GM19452 (cell line): ENCODE results near the gene SMIM45.

ENCODE experiments used
- ATAC-seq: cut with Tn5 transposase; IDR thresholded peaks from one replicate; pipeline ENCODE4 v1.9.1; 2021; ENCODE audit not compliant: unreplicated experiment

Gene SMIM45

DNA sequence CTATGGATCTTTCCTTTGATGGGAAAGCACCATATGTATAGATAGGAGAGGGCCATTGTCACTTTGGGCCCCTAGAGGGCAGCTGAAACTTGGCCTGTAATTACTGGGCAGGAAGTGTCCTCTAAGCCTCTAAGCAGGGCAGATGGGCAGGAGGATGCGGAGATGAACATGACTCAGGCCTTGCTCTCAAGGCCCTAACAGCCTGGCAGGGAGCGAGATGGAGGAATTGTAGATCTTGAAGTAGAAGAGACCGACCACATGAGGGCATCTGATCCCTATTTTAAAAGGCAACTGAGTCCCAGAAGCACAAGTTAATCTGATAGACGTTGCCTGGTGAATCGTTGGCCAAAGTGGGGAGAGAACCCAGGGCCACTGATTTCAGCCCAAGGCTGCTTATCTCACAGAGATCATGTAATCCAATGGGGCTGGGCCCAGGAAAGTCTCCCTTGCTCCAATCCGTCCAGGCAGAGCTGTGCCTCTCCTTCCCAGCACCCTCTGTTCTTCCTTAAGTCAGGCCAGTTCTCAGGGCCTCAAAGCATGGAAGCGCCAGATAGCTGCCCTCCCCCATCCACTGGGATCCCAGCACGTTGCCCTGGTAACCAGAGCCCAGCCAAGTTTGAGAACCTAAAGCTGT is 14.8 kb downstream of the SMIM45 start:
- ATAC-seq: no peak

DNA sequence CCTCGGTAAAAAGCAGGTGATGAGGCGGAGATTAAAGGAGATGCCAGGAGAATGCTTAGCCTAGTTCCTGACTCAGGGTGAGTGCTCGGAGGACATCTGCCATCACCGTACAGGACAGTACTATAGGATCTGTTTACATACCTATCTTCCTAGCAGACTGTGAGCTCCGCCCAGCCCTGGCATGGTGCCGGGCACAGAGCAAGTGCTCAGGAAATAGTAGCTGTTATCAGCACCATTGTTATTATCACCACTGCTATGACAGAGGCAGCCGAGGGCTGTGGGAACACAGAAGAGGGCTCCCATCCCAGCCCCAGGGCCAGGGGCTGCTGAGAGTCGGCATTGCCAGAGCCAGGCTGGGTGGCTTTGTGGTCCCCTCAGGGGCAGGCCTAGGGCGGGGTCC is 16.7 kb downstream of the SMIM45 start:
- no peak for ATAC-seq

DNA sequence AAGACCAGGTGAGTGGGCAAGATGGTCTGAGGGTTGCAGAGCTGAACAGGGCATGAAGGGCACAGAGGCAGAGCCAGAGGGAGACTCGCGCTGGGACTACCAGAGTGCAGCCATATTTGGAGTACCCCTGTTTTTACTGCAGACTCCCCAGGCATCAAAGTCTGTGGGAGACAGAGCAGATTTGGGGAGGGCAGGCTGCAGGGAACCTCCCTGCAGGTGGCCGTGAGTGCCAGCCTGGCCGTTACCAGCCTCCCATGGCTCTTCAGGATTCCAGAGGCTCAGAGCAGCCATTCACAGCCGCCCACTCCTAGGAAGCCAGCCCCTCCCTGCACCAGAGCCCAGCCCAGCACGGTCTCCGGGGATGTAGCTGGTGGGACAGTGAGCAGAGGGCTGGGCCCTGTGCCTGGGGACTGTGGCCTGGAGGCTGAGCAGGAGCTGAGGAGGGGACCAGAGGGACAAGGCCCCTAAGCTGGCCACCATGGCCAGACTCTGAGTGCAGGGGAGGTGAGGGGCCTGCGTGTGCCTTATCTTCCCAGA is 17.2 kb downstream of the SMIM45 start, which contains the start of gene SEPTIN3:
TSS of gene SEPTIN3 (plus strand) at position 334 of the 537 bp plus-strand sequence. CDS start 2,050 bp downstream, outside the sequence.
- no peak for ATAC-seq

DNA sequence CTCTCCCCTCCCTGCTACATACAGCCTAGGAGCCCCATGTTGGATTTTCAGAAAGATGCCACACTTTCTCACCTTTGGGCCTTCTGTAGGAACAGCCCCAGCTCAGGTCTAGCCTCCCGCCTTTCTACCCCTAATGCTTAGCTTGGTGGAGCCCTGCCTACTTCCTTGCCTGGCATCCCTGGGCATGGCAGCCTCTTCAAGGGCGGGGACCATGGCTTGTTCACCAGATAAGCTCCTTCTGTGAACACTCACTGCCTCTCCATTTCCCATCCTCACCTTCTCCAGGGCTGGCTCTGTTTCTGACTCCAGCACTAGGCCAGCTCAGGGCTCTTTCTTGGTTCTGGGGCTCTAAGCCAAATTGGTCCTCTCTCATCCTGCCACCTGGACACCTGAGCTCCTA is 18.7 kb downstream of the SMIM45 start:
- no peak for ATAC-seq

DNA sequence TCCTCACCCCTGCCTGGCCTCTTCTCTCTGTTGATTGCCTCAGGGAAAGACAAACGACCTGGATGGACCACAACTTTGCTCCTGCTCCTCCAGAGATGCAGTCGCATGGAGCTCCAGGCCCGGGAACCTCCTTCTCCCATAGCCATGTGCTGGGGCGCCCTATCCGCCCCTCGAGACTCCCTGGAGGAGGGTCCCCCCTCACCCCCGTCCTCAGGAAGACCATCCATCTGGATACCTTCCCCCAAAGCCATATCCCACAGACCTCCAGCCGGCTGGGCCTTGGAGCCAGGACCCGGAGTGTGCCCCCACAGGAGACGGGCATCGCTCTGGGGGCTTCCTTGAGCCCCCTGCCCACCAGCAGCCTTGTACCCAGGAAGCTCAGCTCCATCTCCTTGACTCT is 19.5 kb downstream of the SMIM45 start:
- ATAC-seq: no peak

DNA sequence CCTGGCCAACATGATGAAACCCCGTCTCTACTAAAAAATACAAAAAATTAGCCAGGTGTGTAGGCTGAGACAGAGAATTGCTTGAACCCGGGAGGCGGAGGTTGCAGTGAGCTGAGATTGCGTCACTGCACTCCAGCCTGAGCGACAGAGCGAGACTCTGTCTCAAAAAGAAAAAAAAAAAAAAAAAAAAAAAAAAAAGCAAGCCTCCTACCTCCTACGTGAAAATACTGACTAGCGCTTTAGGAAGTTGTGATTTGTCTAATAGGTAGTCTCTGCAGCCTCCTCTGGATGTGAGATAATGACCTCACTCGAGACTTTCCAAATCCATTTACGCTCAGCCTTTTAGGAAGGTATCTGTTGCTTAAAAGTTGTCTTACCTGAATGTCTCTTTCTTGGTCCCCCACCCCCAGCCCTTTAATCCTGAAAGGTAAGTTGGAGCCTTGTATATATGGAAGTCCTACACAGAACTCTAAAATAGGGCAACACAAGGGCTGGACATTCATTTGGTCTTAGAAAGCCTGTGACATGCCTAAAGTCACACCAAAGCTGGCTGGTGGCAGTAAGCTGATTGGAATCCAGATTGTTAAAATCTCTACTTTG is 22.8 kb downstream of the SMIM45 start:
- ATAC-seq: no peak

DNA sequence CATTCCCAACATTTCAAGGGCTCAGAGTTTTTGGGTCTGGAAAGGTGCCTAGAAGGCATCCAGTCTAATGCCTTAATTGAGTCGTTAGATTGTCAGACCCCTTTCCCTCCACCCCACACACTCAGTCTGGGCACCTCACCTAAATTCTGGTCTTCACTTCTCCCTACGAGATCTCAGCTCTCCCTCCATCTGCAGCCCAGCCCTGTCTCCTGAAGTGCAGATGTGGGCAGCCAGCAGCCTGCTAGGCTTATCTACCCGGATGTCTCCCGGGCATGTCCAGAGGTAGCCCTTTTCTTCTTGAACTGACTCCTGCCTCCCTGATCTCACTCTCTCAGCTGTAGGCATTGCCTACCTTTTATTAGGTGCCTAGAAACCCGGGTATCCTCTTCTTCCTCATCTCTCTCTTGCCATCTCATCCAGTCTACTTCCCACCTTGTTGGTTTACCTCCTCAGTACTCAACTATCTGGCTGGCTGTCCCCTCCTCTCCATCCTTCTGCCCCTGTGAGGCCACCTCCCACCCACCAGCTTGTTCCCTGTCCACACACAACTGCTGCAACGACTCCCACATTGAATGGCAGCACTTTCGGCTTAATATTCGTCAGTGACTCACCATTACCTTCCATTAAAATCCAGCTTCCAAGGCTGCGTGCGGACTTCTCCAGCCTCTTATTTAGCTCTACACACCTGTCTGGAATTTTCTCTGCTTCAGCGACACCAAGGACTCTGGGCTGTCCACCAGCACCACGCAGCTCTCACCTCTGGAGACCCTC is 23.5 kb downstream of the SMIM45 start:
- no peak for ATAC-seq

DNA sequence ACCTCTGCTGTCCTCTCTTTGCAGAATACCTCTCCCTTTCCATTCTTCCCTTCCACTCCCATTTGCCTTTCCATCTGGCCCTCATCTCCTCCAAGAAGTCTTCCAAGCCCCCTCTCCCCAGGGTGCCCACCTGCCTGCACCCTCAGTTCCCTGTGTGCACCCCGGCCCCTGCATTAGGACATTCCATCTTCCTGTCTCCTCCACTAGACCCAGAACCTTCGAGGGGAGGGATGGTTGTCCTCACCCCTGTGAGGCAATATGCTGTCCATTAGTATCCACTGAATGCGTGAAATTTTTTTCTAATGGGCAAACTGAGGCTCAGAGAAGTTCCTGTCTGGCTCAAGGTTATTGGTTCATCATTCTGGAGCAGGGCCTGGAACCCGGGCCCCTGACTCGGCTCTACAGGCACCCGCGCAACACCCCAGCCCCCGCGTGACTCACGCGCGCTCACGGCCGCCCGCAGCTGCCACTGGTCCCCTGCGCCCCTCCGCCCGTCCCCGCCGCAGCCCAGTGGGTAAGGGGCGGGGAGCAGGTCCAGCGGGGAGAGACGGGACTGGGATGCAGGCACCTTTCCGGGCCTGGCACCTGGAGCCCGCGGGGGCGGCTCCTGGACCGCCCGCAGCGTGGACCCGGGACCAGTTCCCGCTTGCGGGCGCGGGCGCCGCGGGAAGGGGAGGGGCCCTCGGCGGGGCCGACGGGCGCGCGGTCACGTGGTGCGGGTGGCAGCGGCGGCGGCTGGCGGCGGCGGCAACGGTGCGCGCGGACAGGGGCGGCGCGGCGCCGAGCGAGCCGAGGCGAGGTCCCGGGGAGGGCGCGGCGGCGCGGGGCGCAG is 24.3 kb downstream of the SMIM45 start:
- ATAC-seq: no peak

DNA sequence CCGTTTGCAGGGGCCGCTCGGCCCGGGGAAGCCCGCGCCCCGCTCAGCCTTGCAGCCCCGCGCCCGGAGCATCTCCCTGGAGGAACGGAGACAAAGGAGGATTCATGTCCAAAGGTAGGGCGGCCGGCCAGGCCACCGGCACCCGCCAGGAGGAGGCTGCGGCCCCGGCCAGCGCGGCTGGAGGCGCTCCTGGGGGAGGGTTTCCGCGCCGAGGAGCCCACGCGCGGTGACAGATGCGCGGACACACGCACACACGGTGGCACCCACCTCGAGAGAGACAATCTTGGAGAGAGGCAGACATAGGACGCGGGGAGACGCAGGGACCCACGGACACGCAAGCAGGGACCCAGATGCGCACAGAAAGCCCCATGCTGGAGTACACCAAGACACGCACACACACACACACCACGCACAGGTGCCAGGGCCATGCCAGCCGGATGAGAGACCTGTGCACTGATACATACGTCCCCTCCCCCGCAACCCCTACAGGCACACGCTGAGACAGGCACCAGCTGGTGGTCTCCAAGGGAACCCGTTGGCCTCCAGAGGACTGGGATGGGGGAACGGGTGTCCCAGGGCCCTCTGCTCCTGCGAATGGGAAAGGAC is 25.1 kb downstream of the SMIM45 start:
- ATAC-seq: no peak

DNA sequence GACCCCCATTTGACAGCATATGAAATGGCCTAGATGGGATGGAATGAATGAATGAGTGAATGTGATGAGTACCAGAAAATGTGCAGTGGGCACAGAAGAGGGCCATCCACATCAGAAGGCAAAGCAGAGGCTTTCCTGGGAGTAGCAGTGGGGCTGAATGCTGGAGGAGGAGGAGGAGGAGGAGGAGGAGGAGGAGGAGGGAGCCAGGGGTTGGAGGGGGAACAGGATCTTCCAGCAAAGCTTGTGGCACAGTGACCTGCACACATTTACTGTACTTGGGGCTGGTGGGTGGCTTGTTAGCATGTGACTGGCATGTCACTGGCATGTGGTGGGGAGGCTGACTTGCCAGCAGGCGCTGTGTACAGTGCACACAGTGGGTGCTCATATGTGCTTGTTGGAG is 26.8 kb downstream of the SMIM45 start:
- ATAC-seq: no peak

DNA sequence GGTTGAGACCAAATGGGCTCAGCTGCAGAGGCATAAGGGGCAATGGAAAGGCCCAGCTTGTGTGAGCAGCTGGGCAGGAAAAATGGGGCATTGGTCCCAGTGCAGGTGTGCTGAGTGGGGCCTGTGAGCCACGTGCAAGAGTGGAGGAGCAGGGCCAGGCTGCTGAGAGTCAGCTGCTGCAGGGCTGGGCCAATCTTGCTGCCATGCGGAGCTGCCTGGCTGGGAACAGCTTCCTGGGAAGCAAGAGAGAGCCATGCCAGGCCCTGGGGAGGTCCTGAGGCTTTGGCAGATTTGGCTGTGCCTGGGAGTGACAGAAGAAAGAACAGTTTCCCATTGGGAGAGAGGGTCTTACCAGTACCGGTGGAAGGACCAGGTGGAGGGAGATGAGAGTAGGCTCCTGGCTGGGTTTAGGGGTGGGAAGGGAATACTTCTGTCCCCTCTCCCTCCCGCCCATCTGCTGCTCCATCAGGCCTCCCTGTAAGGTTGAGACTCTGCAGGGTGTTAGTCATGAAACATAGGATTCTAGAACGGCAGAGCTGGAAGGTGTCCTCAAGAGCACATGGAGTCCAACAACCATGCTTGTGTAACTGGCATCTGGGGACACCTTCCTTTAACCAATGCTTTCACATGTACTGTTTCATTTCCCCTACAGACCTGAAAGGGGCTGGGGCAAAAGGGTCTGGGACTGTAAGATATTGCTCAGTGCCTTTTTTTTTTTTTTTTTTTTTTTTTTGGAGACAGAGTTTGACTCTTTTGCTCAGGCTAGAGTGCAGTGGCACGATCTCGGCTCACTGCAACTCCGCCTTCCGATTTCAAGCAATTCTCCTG is 27.7 kb downstream of the SMIM45 start:
- no peak for ATAC-seq

DNA sequence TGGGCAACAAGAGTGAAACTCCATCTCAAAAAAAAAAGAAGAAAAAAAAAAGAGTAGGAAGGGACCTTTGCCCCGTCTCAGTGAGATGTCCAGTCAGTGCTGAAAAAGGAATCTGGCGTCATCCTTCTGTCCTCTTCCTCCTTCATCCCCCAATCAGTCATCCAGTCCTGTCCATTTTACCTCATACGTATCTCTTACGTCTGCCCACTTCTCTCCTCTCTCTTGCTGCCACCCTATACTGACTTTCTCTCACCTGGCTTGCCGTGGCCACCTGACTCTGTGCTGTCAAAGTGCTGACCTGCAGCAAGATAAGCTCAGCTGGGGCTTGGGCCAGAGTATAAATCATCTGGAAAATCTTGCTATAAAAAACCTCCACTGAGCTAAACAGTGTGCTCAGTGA is 30.9 kb downstream of the SMIM45 start:
- ATAC-seq: no peak

DNA sequence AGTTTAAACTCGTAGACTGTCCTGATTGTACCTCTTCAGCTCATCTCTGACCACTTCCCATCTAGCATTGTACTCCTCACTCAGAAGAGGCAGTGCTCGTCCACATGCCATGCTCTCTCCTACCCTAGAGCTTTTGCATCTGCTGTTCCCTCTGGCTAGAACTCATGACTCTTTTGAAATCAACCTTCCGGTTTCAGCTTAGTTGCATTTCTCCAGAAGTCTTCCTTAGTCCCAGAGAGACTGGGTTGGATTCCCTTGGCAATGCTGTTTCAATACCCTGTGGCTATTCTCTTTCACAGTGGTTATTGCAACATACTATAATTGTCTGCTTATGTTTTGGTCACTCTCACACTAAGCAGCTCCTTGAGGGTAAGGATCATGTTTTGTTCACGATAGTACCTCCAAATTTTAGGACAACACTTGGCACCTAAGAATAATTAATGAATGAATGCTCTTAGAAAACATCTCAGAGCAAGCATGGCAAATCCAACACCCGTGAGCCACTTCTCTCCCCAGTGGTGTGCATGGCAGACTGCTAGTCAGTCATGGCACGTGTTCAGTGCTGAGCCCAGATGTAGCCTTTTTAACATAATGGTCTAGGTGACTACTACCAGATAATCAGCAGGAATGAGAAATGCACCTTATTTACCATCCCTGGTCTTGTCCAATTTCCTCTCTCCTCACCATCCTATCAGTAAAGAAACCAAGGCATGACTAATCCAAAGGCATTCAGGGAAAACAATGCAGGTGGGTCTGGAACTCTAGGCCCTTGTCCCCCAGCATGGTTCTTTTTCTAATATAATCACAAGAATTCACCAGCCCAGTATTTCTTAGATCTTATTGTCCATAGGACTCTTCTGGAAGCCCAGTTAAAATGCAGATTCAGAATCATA is 31.8 kb downstream of the SMIM45 start:
- no peak for ATAC-seq

DNA sequence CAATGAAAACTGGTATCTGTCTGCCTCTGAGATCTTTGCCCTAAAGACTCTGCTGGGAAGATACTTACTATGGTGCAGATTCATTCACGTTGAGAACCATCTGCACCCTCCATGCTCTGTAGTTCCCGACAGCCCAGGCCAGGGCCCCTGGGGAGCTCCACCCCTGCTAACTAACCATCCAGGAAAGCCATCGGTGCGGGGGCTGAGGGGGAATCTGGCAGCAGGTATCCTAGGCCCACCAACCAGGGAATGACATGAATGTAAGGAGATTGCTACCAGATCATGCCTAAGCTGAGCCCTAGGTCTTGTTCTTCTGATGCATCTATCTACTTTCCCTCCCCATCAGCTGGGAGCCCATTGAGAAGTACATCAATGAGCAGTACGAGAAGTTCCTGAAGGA is 35.3 kb downstream of the SMIM45 start:
- no peak for ATAC-seq

DNA sequence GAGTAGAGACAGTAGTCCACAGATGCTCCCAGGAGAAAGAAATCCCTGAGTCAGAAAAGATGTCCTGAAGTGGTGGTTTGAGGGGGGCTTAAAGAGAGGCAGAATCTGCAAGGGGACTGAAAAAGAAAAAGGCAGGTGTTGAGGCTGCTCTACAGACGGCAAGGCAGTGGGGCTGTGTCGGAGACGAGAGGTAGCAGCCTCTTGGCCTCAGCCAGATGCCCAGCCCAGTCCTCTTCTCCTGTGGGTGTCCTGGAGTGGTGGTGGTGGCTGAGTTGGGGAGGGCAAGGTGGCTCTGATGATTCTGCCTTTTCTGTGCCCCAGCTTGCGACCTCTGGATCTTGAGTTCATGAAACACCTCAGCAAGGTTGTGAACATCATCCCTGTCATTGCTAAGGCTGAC is 37.3 kb downstream of the SMIM45 start:
- no peak for ATAC-seq

DNA sequence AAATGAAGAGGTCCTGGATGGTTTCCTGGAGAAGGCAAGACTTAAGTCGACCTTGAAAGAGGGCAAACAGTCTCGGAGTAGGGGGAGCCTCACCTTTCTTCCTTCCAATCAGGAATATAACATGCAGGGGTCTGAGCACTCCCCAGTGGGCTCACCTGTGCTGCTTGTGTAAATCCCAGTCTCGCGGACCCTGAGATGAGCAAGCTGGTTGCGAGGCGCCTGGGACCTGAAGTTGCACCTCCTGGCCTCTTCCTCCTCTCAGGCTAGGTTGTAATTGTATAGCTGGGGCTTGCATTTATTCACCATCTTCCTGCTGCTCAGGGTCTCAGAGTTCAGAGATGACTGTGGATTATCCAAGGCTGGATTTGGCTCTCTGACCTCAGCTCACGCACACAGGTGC is 39.2 kb downstream of the SMIM45 start:
- no peak for ATAC-seq

DNA sequence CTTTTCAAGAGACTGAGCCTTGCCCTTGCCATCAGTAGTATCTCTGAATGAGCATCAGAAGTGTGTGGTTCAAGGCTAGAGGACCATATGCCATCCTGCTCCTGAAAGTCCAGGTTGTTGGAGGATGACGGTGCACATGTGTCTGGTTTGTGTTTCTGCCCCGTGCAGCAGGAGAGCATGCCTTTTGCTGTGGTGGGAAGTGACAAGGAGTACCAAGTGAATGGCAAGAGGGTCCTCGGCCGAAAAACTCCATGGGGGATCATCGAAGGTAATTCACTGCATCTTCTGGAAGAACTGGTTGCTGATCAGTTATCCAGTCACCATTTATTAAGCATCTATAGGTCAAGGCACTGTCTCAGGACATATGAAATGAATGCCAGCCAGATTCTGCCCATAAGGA is 40.5 kb downstream of the SMIM45 start:
- no peak for ATAC-seq

DNA sequence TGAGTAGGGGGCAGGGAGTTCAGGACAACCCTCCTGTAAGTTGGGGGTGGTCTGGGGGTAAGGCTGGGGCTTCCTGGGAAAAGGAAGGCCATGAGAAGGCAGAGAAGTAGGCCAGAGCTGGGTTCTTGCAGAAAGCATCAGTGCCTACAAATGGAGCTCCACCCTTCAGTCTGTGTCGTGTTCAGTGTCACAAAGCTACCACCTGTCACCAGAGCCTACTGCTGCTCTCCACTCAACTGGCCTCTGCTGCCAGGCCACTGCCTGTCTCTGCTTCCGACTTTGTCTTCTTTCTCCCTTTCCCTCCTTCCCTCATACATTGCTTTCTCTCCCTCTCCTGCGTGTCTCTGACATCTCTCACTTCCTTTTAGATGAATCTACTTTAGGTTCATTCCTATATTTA is 43.3 kb downstream of the SMIM45 start:
- no peak for ATAC-seq

DNA sequence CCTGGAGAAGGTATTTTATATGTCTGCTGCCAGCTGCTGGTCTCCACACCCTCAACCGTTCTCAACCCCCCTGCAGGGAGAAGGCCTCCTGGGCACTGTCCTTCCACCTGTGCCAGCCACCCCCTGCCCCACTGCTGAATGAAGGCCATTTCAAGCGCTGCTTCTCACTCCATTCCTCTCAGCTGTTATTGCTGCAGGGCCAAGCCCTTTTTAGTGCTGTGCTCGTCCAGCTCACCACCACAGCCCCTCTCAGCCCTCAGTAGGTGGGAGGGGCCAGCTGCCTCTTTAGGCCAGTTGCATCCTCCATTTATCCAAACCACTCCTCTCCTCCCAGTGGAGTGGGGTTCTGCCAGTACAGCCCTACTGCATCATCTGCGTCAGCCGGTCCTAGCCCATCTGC is 44.9 kb downstream of the SMIM45 start:
- no peak for ATAC-seq
